ENCODE data around the gene EFNA4. TPM values are rescaled to one million over a fixed set of nuclear protein-coding genes. Genes with fewer than 3 reads are reported as not detected.

Gene EFNA4
- total and polyA plus RNA-seq, 2 of the 8 experiments (the other 6 are each of a cell fraction or from before 2014, with no cell fraction given): 21.9 to 23.9 TPM

DNA sequence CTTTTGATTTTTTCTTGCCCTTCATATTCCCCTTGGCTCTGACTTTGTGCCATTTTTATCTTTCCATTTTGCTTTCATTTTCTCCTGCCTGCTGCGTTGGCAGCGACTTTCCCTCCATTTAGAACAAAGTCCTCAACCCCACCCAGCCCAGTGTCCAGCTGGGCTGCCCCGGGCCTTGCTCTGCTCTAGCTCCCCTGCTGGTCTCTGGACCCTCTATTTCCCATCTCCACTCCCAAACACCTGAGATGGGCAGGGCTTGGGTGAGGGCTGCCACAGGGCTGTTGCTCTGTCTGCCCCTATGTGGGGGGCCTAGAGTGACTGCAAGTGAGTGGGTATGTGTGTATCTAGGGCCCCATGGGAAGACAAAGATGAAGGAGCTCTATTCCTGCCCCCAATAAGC is 19.7 kb upstream of the EFNA4 start (continued):
- TF ChIP-seq, protein P1, sequence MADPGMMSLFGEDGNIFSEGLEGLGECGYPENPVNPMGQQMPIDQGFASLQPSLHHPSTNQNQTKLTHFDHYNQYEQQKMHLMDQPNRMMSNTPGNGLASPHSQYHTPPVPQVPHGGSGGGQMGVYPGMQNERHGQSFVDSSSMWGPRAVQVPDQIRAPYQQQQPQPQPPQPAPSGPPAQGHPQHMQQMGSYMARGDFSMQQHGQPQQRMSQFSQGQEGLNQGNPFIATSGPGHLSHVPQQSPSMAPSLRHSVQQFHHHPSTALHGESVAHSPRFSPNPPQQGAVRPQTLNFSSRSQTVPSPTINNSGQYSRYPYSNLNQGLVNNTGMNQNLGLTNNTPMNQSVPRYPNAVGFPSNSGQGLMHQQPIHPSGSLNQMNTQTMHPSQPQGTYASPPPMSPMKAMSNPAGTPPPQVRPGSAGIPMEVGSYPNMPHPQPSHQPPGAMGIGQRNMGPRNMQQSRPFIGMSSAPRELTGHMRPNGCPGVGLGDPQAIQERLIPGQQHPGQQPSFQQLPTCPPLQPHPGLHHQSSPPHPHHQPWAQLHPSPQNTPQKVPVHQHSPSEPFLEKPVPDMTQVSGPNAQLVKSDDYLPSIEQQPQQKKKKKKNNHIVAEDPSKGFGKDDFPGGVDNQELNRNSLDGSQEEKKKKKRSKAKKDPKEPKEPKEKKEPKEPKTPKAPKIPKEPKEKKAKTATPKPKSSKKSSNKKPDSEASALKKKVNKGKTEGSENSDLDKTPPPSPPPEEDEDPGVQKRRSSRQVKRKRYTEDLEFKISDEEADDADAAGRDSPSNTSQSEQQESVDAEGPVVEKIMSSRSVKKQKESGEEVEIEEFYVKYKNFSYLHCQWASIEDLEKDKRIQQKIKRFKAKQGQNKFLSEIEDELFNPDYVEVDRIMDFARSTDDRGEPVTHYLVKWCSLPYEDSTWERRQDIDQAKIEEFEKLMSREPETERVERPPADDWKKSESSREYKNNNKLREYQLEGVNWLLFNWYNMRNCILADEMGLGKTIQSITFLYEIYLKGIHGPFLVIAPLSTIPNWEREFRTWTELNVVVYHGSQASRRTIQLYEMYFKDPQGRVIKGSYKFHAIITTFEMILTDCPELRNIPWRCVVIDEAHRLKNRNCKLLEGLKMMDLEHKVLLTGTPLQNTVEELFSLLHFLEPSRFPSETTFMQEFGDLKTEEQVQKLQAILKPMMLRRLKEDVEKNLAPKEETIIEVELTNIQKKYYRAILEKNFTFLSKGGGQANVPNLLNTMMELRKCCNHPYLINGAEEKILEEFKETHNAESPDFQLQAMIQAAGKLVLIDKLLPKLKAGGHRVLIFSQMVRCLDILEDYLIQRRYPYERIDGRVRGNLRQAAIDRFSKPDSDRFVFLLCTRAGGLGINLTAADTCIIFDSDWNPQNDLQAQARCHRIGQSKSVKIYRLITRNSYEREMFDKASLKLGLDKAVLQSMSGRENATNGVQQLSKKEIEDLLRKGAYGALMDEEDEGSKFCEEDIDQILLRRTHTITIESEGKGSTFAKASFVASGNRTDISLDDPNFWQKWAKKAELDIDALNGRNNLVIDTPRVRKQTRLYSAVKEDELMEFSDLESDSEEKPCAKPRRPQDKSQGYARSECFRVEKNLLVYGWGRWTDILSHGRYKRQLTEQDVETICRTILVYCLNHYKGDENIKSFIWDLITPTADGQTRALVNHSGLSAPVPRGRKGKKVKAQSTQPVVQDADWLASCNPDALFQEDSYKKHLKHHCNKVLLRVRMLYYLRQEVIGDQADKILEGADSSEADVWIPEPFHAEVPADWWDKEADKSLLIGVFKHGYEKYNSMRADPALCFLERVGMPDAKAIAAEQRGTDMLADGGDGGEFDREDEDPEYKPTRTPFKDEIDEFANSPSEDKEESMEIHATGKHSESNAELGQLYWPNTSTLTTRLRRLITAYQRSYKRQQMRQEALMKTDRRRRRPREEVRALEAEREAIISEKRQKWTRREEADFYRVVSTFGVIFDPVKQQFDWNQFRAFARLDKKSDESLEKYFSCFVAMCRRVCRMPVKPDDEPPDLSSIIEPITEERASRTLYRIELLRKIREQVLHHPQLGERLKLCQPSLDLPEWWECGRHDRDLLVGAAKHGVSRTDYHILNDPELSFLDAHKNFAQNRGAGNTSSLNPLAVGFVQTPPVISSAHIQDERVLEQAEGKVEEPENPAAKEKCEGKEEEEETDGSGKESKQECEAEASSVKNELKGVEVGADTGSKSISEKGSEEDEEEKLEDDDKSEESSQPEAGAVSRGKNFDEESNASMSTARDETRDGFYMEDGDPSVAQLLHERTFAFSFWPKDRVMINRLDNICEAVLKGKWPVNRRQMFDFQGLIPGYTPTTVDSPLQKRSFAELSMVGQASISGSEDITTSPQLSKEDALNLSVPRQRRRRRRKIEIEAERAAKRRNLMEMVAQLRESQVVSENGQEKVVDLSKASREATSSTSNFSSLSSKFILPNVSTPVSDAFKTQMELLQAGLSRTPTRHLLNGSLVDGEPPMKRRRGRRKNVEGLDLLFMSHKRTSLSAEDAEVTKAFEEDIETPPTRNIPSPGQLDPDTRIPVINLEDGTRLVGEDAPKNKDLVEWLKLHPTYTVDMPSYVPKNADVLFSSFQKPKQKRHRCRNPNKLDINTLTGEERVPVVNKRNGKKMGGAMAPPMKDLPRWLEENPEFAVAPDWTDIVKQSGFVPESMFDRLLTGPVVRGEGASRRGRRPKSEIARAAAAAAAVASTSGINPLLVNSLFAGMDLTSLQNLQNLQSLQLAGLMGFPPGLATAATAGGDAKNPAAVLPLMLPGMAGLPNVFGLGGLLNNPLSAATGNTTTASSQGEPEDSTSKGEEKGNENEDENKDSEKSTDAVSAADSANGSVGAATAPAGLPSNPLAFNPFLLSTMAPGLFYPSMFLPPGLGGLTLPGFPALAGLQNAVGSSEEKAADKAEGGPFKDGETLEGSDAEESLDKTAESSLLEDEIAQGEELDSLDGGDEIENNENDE (IDR thresholded peaks at IDR 0.05; ENCODE audit: insufficient replicate concordance, low read length): no peak
- no peak for TF ChIP-seq TAF7 (optimal IDR thresholded peaks at IDR 0.05; ENCODE audit: borderline replicate concordance, low read depth, low read length)
- TF ChIP-seq HDAC6 (IDR thresholded peaks at IDR 0.05; ENCODE audit: low read depth, low read length): no peak
- no peak for TF ChIP-seq RXRA (IDR thresholded peaks at IDR 0.05; ENCODE audit: insufficient read depth, low read depth, low read length)
- TF ChIP-seq SAP30 (IDR thresholded peaks at IDR 0.05; ENCODE audit: insufficient read depth, insufficient replicate concordance, low read length): no peak
- no peak for TF ChIP-seq EZH2 (IDR thresholded peaks at IDR 0.05; ENCODE audit: low read depth, low read length, severe bottlenecking)
- no peak for TF ChIP-seq SP2 (IDR thresholded peaks at IDR 0.05; ENCODE audit: low read length)
- TF ChIP-seq NRF1 (IDR thresholded peaks at IDR 0.05; ENCODE audit: low read depth, low read length): no peak
- no peak for TF ChIP-seq FOSL1 (IDR thresholded peaks at IDR 0.05; ENCODE audit: insufficient read depth, low read depth, low read length)
- no peak for TF ChIP-seq RBBP5 (IDR thresholded peaks at IDR 0.05; ENCODE audit: borderline replicate concordance, low read depth, low read length)
- no peak for TF ChIP-seq PHF8 (conservative IDR thresholded peaks at IDR 0.05; ENCODE audit: low read depth, low read length)

Measured in H1 (cell line).